ENCODE results near the gene SARNP. TPM values are rescaled to one million over a fixed set of nuclear protein-coding genes. Genes with fewer than 3 reads are reported as not detected.
A peak's percentile ranks its signal among the peaks of the same experiment; 100 is the strongest.
"Not testable (repeated sequence)": the region's sequence is repeated elsewhere in the genome, so short reads cannot be mapped to it uniquely, and the experiment has no call there.

SARNP gene
- total and polyA plus RNA-seq, 10 of the 15 experiments (the other 5 are each of a cell fraction or from before 2014, with no cell fraction given): 77.6 to 445 (median 188) TPM

DNA sequence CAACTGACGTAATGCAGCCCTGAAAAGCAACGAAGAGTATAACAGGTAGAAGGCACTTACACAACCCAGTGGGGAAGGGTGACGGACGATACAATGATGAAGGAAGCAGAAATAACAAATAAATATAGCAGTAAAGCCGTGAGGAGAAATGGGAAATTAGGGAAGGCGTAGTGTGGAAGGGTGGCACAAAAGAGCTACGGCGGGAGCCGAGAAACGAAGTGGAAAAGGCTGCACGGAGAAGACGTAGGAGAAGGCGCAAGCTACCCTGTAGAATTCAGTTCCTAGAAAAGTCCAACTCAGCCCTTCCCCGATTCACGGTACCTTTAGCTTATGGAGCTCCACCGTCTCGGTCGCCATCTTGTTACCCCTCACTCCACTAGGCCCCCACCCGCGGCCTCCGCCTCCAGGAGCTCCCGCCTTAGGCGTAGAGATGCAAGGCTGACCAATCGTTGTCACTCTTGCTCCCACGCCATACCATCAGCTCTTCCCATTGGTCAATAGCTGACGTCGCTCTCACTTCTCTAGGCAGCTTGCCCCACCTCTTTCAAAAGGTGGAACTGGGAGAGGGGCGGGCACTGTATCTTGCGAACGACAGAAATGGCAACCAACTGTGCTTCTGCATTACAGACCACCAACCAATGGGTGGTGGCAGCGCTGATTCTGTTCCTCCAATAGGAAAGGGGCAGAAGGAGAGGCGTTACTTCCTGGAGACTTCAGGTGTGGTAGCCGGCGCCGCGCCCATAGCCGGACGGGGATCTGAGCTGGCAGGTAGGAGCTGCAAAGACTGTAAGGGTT lies at the start of gene SARNP, which contains the start of gene ORMDL2 (continued):
- 0 out of 2 replicates have a peak, but pooled peaks have one; percentile 13 for TF ChIP-seq SMARCA5 (IDR thresholded peaks at IDR 0.05)
- TF ChIP-seq TCF7 (IDR thresholded peaks at IDR 0.05; ENCODE audit: borderline replicate concordance): no peak
- TF ChIP-seq MYC (IDR thresholded peaks at IDR 0.05; ENCODE audit: insufficient read depth, insufficient read length, insufficient replicate concordance, low read length, severe bottlenecking): no peak
- TF ChIP-seq CEBPB (IDR thresholded peaks at IDR 0.05; ENCODE audit: borderline replicate concordance in 1 of 2, low read depth in 2 of 2, low read length in 2 of 2): no peak
- TF ChIP-seq ZNF207 (IDR thresholded peaks at IDR 0.05; ENCODE audit: borderline replicate concordance): no peak
- no peak for TF ChIP-seq SRF (IDR thresholded peaks at IDR 0.05; ENCODE audit: low read depth in 2 of 2, low read length in 2 of 2)
- no peak for TF ChIP-seq RBBP5 (conservative IDR thresholded peaks at IDR 0.05)
- TF ChIP-seq SUZ12 (IDR thresholded peaks at IDR 0.05; ENCODE audit: unreplicated experiment): no peak
- TF ChIP-seq BCL11A (IDR thresholded peaks at IDR 0.05; ENCODE audit: low read depth, low read length): no peak
- no peak for TF ChIP-seq PAX5 (IDR thresholded peaks at IDR 0.05; ENCODE audit: borderline replicate concordance, low read depth, low read length)

DNA sequence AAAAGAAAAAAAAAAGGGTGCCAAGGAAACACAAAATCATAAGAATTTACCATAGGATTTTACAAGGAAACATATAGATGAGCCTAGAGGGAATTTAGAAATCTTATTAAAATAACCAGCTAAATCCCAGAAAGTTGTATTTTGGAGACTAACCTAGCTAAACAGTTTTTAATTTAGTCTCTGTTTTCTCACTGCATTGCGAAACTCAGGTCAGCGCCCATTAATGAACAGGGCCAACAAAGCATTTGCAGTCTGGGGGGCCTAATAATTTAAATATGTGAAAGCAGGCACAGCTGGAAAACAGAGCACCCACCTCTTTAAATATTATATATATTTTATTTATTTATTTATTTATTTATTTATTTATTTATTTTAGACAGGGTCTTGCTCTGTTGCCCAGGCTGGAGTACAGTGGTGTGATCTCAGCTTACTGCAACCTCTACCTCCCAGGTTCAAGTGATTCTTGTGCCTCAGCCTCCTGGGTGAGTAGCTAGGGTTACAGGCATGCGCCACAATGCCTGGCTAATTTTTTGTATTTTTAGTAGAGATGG lies 49.0 kb upstream of the SARNP start:
- H3K4me1 ChIP-seq (ENCODE audit: control insufficient read depth, insufficient read depth, low read length); H3K4me2 ChIP-seq (ENCODE audit: control insufficient read depth, insufficient read depth); H4K20me1 ChIP-seq (ENCODE audit: control insufficient read depth, insufficient read depth); ATAC-seq; DNase-seq (ENCODE audit: low read depth, low spot score); BruUV-seq (replicated peaks); POLR2A ChIA-PET; H3K79me2 ChIP-seq (ENCODE audit: control insufficient read depth, insufficient read depth, low read length); in situ Hi-C loops (cut with MboI); H3K27ac ChIP-seq (ENCODE audit: control insufficient read depth, insufficient read depth); FAIRE-seq; H3K4me3 ChIP-seq; intact Hi-C loops (cut with micrococcal nuclease; ENCODE audit: unreplicated experiment); H3K9ac ChIP-seq (ENCODE audit: control insufficient read depth, insufficient read depth, low read length); RAD21 ChIA-PET (ENCODE audit: unreplicated experiment); H2AFZ ChIP-seq (ENCODE audit: control insufficient read depth, low read depth, low read length); H3K36me3 ChIP-seq (ENCODE audit: control insufficient read depth in 2 of 2, insufficient read depth in 2 of 2, low read length in 1 of 2); SMC1A ChIA-PET (ENCODE audit: uncharacterized antibody, unreplicated experiment); H3K9me3 ChIP-seq (replicated peaks; ENCODE audit: control insufficient read depth, insufficient read depth, low read length); H3K27me3 ChIP-seq (replicated peaks in 1 of 2; ENCODE audit: control insufficient read depth in 2 of 2, insufficient read depth in 2 of 2, low read length in 1 of 2): not testable (repeated sequence)
- WGBS (ENCODE audit: insufficient coverage, insufficient replicate concordance, low lambda C conversion rate, missing lambda C conversion rate): 95% methylated on average over 3 of the region's 3 CpGs
- CTCF ChIA-PET: interaction anchor here (0.5 kb wide), 1 partner anchor 1462 kb away, joined by 3 read pairs; no protein-coding TSS in a partner anchor

Measured in GM12878 (cell line).